GM06990 (cell line): ENCODE measurements around the gene NCLN.
A peak's percentile ranks its signal among the peaks of the same experiment; 100 is the strongest.
"Not testable (repeated sequence)": the region's sequence is repeated elsewhere in the genome, so short reads cannot be mapped to it uniquely, and the experiment has no call there.

ENCODE experiments used
- DNase-seq: peaks from one replicate; pipeline ENCODE4 v3.0.0-alpha.2; 2011; ENCODE audit not compliant: insufficient read length; ENCODE audit errors: extremely low read depth
- H3K27me3 ChIP-seq: replicated peaks from 2 replicates; pipeline ENCODE4 v1.6.0; 2011; ENCODE audit warnings: low read length; ENCODE audit not compliant: control insufficient read depth, insufficient read depth
- H3K36me3 ChIP-seq: 2 replicates; pipeline ENCODE4 v1.5.1; 2011; ENCODE audit warnings: low read length; ENCODE audit not compliant: control insufficient read depth, insufficient read depth
- H3K4me3 ChIP-seq: replicated peaks from 2 replicates; pipeline ENCODE4 v1.5.1; 2011; ENCODE audit warnings: low read depth, mild to moderate bottlenecking, control low read depth, low read length
- TF ChIP-seq, protein P1 (sequence below): IDR thresholded peaks from 2 replicates; pipeline ENCODE4 v1.5.1; 2011; ENCODE audit warnings: low read length, control low read depth, mild to moderate bottlenecking, inconsistent platforms; ENCODE audit not compliant: insufficient read depth, poor library complexity, severe bottlenecking

NCLN gene

DNA sequence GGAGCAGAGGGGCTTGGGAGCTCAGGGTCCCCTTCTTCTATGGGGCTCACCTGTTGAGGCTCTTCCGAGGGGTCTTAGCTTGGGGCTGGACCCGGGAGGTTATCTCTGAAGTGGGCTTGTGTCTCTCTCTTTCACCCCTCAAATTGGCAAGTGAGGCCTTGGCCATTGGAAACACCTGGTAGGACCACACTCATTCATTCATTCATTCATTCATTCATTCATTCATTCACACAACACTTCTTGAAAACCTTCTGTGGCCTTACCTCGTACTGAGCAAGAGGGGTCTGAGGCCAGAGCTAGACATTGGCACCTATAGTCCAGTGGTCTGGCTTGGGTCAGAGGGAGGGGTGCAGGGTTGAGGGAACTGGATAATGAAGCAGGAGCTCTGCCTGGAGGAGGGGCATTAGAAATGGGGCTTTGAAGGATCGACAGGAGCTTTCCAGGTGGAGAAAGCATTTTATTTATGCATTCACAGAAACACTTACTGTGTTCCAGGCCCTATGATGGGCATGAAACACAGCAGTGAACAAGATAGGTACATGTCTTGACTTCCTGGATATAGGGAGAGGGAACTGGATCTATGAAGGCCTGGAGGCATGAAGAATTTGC, 44.3 kb downstream of the NCLN start:
- DNase-seq, result no peak
- TF ChIP-seq, protein P1, sequence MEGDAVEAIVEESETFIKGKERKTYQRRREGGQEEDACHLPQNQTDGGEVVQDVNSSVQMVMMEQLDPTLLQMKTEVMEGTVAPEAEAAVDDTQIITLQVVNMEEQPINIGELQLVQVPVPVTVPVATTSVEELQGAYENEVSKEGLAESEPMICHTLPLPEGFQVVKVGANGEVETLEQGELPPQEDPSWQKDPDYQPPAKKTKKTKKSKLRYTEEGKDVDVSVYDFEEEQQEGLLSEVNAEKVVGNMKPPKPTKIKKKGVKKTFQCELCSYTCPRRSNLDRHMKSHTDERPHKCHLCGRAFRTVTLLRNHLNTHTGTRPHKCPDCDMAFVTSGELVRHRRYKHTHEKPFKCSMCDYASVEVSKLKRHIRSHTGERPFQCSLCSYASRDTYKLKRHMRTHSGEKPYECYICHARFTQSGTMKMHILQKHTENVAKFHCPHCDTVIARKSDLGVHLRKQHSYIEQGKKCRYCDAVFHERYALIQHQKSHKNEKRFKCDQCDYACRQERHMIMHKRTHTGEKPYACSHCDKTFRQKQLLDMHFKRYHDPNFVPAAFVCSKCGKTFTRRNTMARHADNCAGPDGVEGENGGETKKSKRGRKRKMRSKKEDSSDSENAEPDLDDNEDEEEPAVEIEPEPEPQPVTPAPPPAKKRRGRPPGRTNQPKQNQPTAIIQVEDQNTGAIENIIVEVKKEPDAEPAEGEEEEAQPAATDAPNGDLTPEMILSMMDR, result no peak
- Histone ChIP-seq H3K27me3 (peaks cover 4% of the 10 kb centered on the region), H3K4me3 (no peak overlapping the region), H3K36me3 (no peaks in the 10 kb centered on the region)

GRCh38 chr19:3231288-3231687, 45.6 kb downstream of the NCLN start:
- TF ChIP-seq, protein P1, result no peak
- H3K4me3 ChIP-seq, result no peak overlapping the region
- peaks cover 4% of the 10 kb centered on the region for H3K27me3 ChIP-seq
- DNase-seq, result no peak
- no peaks in the 10 kb centered on the region for H3K36me3 ChIP-seq

DNA sequence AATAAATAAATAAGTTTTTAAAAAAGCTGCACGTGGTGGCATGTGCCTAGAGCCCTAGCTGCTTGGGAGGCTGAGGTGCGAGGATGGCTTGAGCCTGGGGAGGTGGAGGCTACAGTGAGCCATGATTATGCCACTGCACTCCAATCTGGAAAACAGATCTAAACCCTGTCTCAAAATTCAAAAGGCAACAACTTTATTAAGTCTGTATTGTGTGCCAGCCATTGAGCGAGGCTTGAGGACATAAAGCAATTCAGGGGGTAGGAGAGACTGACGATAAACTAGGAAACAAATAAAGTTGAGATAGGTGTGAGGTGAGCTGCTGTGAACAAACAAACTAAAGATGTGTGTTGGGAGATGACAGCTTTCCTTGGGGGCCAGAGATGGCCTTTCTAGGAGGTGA, 47.4 kb downstream of the NCLN start:
- Histone ChIP-seq H3K4me3 (no peak overlapping the region), H3K27me3 (peaks cover under 1% of the 10 kb centered on the region), H3K36me3 (no peaks in the 10 kb centered on the region)
- TF ChIP-seq, protein P1, result no peak
- DNase-seq, result no peak

GRCh38 chr19:3233831-3234230, 48.1 kb downstream of the NCLN start:
- TF ChIP-seq, protein P1, result no peak
- Histone ChIP-seq H3K4me3 (no peak overlapping the region), H3K36me3 (no peaks in the 10 kb centered on the region), H3K27me3 (no peaks in the 10 kb centered on the region; the same call in 1 of the 2 replicates)
- no peak for DNase-seq

GRCh38 chr19:3234800-3235199, 49.1 kb downstream of the NCLN start:
- Histone ChIP-seq H3K36me3 (no peaks in the 10 kb centered on the region), H3K4me3 (no peak overlapping the region), H3K27me3 (no peaks in the 10 kb centered on the region)
- DNase-seq, result no peak
- TF ChIP-seq, protein P1, result peak; percentile 41

- not testable (repeated sequence) for H3K27me3 ChIP-seq, H3K4me3 ChIP-seq, H3K36me3 ChIP-seq, DNase-seq
Observed at GRCh38 chr19:3235604-3236003, 49.9 kb downstream of the NCLN start.
